ENCODE data around the gene ATP8B1.

- TF ChIP-seq CTCF (conservative IDR thresholded peaks at IDR 0.05; ENCODE audit: low read length) (no peak), EZH2phosphoT487 (IDR thresholded peaks at IDR 0.05; ENCODE audit: borderline replicate concordance) (no peak)
These were observed 94.8 kb downstream of the ATP8B1 start for GRCh38 chr18:57708288-57708687.

All from Loucy (cell line).